HEK293 (cell line): ENCODE measurements around the gene SLC19A2.

Experiments
- CTCF ChIA-PET: fragments of 350-600 bp; formaldehyde crosslinking; extraction: SDS; loops from one replicate; lab custom pipeline; 2021; ENCODE audit warnings: antibody characterized with exemption; lab: Yijun Ruan, JAX
- POLR2A ChIA-PET: fragments of 300-600 bp; formaldehyde crosslinking; extraction: SDS; loops from one replicate; lab custom pipeline; 2020; ENCODE audit warnings: antibody characterized with exemption, inconsistent platforms; lab: Yijun Ruan, JAX
- H3K27ac ChIP-seq: fragments of 200-500 bp; sonication (Bioruptor generic); 2 replicates; pipeline ENCODE4 v1.5.1; 2014; ENCODE audit warnings: low read depth, low read length, control low read depth, inconsistent platforms; ENCODE audit errors: extremely low read depth
- H3K36me3 ChIP-seq, 2 experiments: fragments of 200-500 bp in 1 of 2; sonication (Bioruptor generic) in 1 of 2; 1 replicate in 1 of 2; 2 replicates in 1 of 2; pipeline ENCODE4 v1.5.1; 2014 to 2017; ENCODE audit warnings: inconsistent platforms in 2 of 2, low read length in 2 of 2; ENCODE audit not compliant: control insufficient read depth in 2 of 2, insufficient read depth in 1 of 2
- H3K4me1 ChIP-seq: fragments of 200-500 bp; sonication (Bioruptor generic); 2 replicates; pipeline ENCODE4 v1.5.1; 2014; ENCODE audit warnings: mild to moderate bottlenecking, low read length, inconsistent platforms; ENCODE audit not compliant: control insufficient read depth, insufficient read depth
- H3K4me3 ChIP-seq: 2 replicates; pipeline ENCODE4 v1.5.1; 2011; ENCODE audit warnings: low read depth, mild to moderate bottlenecking, control low read depth, low read length, moderate library complexity
- H3K9me3 ChIP-seq: fragments of 200-500 bp; sonication (Bioruptor generic); 2 replicates; pipeline ENCODE4 v1.5.1; 2014; ENCODE audit warnings: low read depth, low read length, inconsistent platforms; ENCODE audit not compliant: control insufficient read depth, insufficient read depth
- FEZF1 ChIP-seq: fragments of 450-650 bp; formaldehyde crosslinking; IDR thresholded peaks from 2 replicates; pipeline ENCODE4 v1.5.1; 2016; ENCODE audit warnings: missing biosample characterization, missing genetic modification characterization
- SCRT2 ChIP-seq: fragments of 450-650 bp; formaldehyde crosslinking; IDR thresholded peaks from 2 replicates; pipeline ENCODE4 v1.5.1; 2016; ENCODE audit warnings: missing biosample characterization, missing genetic modification characterization
- SP7 ChIP-seq: fragments of 450-650 bp; formaldehyde crosslinking; IDR thresholded peaks from 2 replicates; pipeline ENCODE4 v1.5.1; 2016; ENCODE audit warnings: missing biosample characterization, missing genetic modification characterization
- YY1 ChIP-seq: fragments of 450-650 bp; formaldehyde crosslinking; IDR thresholded peaks from 2 replicates; pipeline ENCODE4 v1.5.1; 2018; ENCODE audit warnings: missing biosample characterization, missing genetic modification characterization
- YY2 ChIP-seq: fragments of 450-650 bp; formaldehyde crosslinking; IDR thresholded peaks from 2 replicates; pipeline ENCODE4 v1.5.1; 2016; ENCODE audit warnings: missing biosample characterization, missing genetic modification characterization
- ZBTB1 ChIP-seq: fragments of 450-650 bp; formaldehyde crosslinking; IDR thresholded peaks from 2 replicates; pipeline ENCODE4 v1.5.1; 2016; ENCODE audit warnings: missing biosample characterization, missing genetic modification characterization
- ZBTB17 ChIP-seq: fragments of 450-650 bp; formaldehyde crosslinking; IDR thresholded peaks from 2 replicates; pipeline ENCODE4 v1.5.1; 2016; ENCODE audit warnings: missing biosample characterization, missing genetic modification characterization
- ZNF114 ChIP-seq: fragments of 450-650 bp; formaldehyde crosslinking; IDR thresholded peaks from 2 replicates; pipeline ENCODE4 v1.5.0; 2017; ENCODE audit warnings: missing biosample characterization, missing genetic modification characterization
- ZNF16 ChIP-seq: fragments of 450-650 bp; formaldehyde crosslinking; IDR thresholded peaks from 2 replicates; pipeline ENCODE4 v1.5.1; 2016; ENCODE audit warnings: low read depth, missing biosample characterization, missing genetic modification characterization
- ZNF169 ChIP-seq: fragments of 450-650 bp; formaldehyde crosslinking; IDR thresholded peaks from 2 replicates; pipeline ENCODE4 v1.5.1; 2016; ENCODE audit warnings: missing biosample characterization, missing genetic modification characterization
- ZNF19 ChIP-seq: fragments of 450-650 bp; formaldehyde crosslinking; IDR thresholded peaks from 2 replicates; pipeline ENCODE4; 2016; ENCODE audit warnings: missing biosample characterization, missing genetic modification characterization, low read depth
- ZNF214 ChIP-seq: fragments of 450-650 bp; formaldehyde crosslinking; IDR thresholded peaks from 2 replicates; pipeline ENCODE4 v1.5.1; 2017; ENCODE audit warnings: missing biosample characterization, mild to moderate bottlenecking, missing genetic modification characterization, borderline replicate concordance
- ZNF324 ChIP-seq: fragments of 450-650 bp; formaldehyde crosslinking; IDR thresholded peaks from 2 replicates; pipeline ENCODE4 v1.5.1; 2016; ENCODE audit warnings: missing biosample characterization, missing genetic modification characterization
- ZNF37A ChIP-seq: fragments of 450-650 bp; IDR thresholded peaks from 2 replicates; pipeline ENCODE4 v1.5.1; 2018; ENCODE audit warnings: missing biosample characterization, missing genetic modification characterization
- ZNF391 ChIP-seq: fragments of 450-650 bp; formaldehyde crosslinking; IDR thresholded peaks from 2 replicates; pipeline ENCODE4 v1.5.1; 2016; ENCODE audit warnings: low read depth, missing biosample characterization, missing genetic modification characterization, borderline replicate concordance
- ZNF416 ChIP-seq: fragments of 450-650 bp; formaldehyde crosslinking; IDR thresholded peaks from 2 replicates; pipeline ENCODE4 v1.5.1; 2016; ENCODE audit warnings: missing biosample characterization, missing genetic modification characterization
- ZNF426 ChIP-seq: fragments of 450-650 bp; formaldehyde crosslinking; IDR thresholded peaks from 2 replicates; pipeline ENCODE4 v1.5.1; 2017; ENCODE audit warnings: missing biosample characterization, missing genetic modification characterization, mild to moderate bottlenecking, inconsistent platforms, moderate library complexity
- ZNF473 ChIP-seq: fragments of 450-650 bp; formaldehyde crosslinking; IDR thresholded peaks from 2 replicates; pipeline ENCODE4 v1.5.1; 2017; ENCODE audit warnings: missing biosample characterization, missing genetic modification characterization
- ZNF48 ChIP-seq: fragments of 450-650 bp; formaldehyde crosslinking; IDR thresholded peaks from 2 replicates; pipeline ENCODE4 v1.5.1; 2016; ENCODE audit warnings: missing biosample characterization, missing genetic modification characterization
- ZNF514 ChIP-seq: fragments of 450-650 bp; formaldehyde crosslinking; IDR thresholded peaks from 2 replicates; pipeline ENCODE4 v1.5.1; 2016; ENCODE audit warnings: missing biosample characterization, missing genetic modification characterization
- ZNF530 ChIP-seq: fragments of 450-650 bp; formaldehyde crosslinking; IDR thresholded peaks from 2 replicates; pipeline ENCODE4 v1.5.1; 2016; ENCODE audit warnings: low read depth, missing biosample characterization, missing genetic modification characterization
- ZNF629 ChIP-seq: fragments of 450-650 bp; formaldehyde crosslinking; IDR thresholded peaks from 2 replicates; pipeline ENCODE4 v1.5.1; 2017; ENCODE audit warnings: missing biosample characterization, missing genetic modification characterization
- ZNF677 ChIP-seq: fragments of 450-650 bp; IDR thresholded peaks from 2 replicates; pipeline ENCODE4 v1.5.0; 2018; ENCODE audit warnings: missing biosample characterization, mild to moderate bottlenecking, missing genetic modification characterization, moderate library complexity
- ZNF777 ChIP-seq: fragments of 450-650 bp; formaldehyde crosslinking; IDR thresholded peaks from 2 replicates; pipeline ENCODE4 v1.5.1; 2017; ENCODE audit warnings: missing biosample characterization, missing genetic modification characterization, borderline replicate concordance
- ZXDB ChIP-seq: fragments of 450-650 bp; formaldehyde crosslinking; IDR thresholded peaks from 2 replicates; pipeline ENCODE4 v1.5.1; 2016; ENCODE audit warnings: missing biosample characterization, missing genetic modification characterization
- TF ChIP-seq, protein P1 (sequence below): fragments of 450-650 bp; formaldehyde crosslinking; IDR thresholded peaks from 2 replicates; pipeline ENCODE4 v1.5.1; 2016; ENCODE audit warnings: missing biosample characterization, missing genetic modification characterization
- TF ChIP-seq, protein P2 (sequence below): fragments of 450-650 bp; formaldehyde crosslinking; IDR thresholded peaks from 2 replicates; pipeline ENCODE4 v1.5.1; 2016; ENCODE audit warnings: missing biosample characterization, missing genetic modification characterization, borderline replicate concordance
- TF ChIP-seq, protein P3 (sequence below): fragments of 450-650 bp; formaldehyde crosslinking; IDR thresholded peaks from 2 replicates; pipeline ENCODE4 v1.5.1; 2016; ENCODE audit warnings: missing biosample characterization, missing genetic modification characterization

Gene SLC19A2

DNA sequence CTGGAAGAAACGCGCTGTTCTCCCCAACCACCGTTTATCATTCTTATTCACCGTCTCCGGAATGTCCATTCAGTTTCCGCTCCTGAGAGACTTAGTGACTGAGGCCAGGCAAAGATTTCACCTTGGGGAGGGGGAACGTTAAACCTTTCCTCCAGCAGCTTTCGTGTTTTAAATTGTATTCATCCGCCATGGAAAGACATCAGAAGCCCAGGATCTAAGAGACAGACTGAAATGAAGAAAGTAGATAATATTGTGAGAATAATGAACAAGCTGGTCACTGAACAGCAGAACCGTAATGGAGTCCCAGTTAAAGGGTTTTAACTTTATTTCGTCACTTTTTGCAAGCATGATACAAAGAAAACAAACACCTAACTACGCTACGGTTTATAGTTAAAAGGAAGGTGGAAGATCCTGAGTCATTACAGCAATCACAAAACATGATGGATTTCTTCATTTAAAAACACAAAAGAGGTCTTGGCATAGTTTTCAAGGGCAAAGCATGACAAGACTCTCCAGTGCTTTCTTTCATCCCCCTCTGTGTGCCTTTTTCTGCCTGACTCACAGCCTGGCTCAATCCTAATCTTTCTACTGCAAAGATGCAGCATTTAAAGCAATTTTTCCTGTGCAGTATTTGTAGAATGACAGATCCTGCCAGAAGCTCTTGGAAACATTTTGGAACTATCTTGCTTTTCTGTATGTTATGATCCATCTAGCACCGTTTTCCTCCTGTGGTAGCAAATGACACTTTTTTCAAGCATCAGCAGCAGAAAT lies 722 bp upstream of the SLC19A2 start:
- peak overlapping the region; percentile 76 for H3K27ac ChIP-seq
- peak overlapping the region; percentile 98 for H3K4me3 ChIP-seq
- H3K9me3 ChIP-seq: no peaks in the 10 kb centered on the region
- CTCF ChIA-PET: interaction anchor here (1.0 to 1.8 kb wide), 2 partner anchors 10 to 61 kb away, joined by 4 to 8 read pairs; no protein-coding TSS in a partner anchor
- peaks cover 12% of the 10 kb centered on the region for H3K4me1 ChIP-seq
- POLR2A ChIA-PET: interaction anchor here (0.5 to 1.6 kb wide), 10 partner anchors 10 to 380 kb away, joined by 3 to 11 read pairs (median 3); partner anchors contain the start of genes ATP1B1, BLZF1, CCDC181 and METTL18
- H3K36me3 ChIP-seq: no peaks in the 10 kb centered on the region
- TF ChIP-seq ZNF48 (tag by site-specific recombination): no peak
- TF ChIP-seq ZNF473 (tag by site-specific recombination): no peak
- TF ChIP-seq SP7 (tag by site-specific recombination): no peak; the same call in 1 of the 2 replicates
- TF ChIP-seq ZNF114: no peak
- TF ChIP-seq, protein P1, sequence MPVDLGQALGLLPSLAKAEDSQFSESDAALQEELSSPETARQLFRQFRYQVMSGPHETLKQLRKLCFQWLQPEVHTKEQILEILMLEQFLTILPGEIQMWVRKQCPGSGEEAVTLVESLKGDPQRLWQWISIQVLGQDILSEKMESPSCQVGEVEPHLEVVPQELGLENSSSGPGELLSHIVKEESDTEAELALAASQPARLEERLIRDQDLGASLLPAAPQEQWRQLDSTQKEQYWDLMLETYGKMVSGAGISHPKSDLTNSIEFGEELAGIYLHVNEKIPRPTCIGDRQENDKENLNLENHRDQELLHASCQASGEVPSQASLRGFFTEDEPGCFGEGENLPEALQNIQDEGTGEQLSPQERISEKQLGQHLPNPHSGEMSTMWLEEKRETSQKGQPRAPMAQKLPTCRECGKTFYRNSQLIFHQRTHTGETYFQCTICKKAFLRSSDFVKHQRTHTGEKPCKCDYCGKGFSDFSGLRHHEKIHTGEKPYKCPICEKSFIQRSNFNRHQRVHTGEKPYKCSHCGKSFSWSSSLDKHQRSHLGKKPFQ (tag by site-specific recombination): no peak
- TF ChIP-seq ZNF169 (tag by site-specific recombination): no peak
- peak; percentile 28; the same call in 1 of the 2 replicates for TF ChIP-seq ZXDB
- 0 out of 2 replicates have a peak, but pooled peaks have one; percentile 35 for TF ChIP-seq SCRT2 (tag by site-specific recombination)
- TF ChIP-seq ZNF391 (tag by site-specific recombination): peak; percentile 63; the same call in 1 of the 2 replicates
- peak; percentile 81 for TF ChIP-seq ZBTB17 (tag by site-specific recombination)
- TF ChIP-seq ZNF677 (tag by site-specific recombination): no peak
- no peak for TF ChIP-seq ZNF426
- no peak for TF ChIP-seq ZNF16 (tag by site-specific recombination)
- peak; percentile 51 for TF ChIP-seq FEZF1 (tag by site-specific recombination)
- TF ChIP-seq ZNF214 (tag by site-specific recombination): no peak
- no peak for TF ChIP-seq ZNF530 (tag by site-specific recombination)
- no peak for TF ChIP-seq ZNF416 (tag by site-specific recombination)
- TF ChIP-seq, protein P2, sequence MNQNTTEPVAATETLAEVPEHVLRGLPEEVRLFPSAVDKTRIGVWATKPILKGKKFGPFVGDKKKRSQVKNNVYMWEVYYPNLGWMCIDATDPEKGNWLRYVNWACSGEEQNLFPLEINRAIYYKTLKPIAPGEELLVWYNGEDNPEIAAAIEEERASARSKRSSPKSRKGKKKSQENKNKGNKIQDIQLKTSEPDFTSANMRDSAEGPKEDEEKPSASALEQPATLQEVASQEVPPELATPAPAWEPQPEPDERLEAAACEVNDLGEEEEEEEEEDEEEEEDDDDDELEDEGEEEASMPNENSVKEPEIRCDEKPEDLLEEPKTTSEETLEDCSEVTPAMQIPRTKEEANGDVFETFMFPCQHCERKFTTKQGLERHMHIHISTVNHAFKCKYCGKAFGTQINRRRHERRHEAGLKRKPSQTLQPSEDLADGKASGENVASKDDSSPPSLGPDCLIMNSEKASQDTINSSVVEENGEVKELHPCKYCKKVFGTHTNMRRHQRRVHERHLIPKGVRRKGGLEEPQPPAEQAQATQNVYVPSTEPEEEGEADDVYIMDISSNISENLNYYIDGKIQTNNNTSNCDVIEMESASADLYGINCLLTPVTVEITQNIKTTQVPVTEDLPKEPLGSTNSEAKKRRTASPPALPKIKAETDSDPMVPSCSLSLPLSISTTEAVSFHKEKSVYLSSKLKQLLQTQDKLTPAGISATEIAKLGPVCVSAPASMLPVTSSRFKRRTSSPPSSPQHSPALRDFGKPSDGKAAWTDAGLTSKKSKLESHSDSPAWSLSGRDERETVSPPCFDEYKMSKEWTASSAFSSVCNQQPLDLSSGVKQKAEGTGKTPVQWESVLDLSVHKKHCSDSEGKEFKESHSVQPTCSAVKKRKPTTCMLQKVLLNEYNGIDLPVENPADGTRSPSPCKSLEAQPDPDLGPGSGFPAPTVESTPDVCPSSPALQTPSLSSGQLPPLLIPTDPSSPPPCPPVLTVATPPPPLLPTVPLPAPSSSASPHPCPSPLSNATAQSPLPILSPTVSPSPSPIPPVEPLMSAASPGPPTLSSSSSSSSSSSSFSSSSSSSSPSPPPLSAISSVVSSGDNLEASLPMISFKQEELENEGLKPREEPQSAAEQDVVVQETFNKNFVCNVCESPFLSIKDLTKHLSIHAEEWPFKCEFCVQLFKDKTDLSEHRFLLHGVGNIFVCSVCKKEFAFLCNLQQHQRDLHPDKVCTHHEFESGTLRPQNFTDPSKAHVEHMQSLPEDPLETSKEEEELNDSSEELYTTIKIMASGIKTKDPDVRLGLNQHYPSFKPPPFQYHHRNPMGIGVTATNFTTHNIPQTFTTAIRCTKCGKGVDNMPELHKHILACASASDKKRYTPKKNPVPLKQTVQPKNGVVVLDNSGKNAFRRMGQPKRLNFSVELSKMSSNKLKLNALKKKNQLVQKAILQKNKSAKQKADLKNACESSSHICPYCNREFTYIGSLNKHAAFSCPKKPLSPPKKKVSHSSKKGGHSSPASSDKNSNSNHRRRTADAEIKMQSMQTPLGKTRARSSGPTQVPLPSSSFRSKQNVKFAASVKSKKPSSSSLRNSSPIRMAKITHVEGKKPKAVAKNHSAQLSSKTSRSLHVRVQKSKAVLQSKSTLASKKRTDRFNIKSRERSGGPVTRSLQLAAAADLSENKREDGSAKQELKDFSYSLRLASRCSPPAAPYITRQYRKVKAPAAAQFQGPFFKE (tag by site-specific recombination): no peak
- no peak for TF ChIP-seq ZNF514 (tag by site-specific recombination)
- no peak for TF ChIP-seq YY2
- no peak for TF ChIP-seq ZNF324 (tag by site-specific recombination)
- TF ChIP-seq ZNF19: no peak
- TF ChIP-seq ZBTB1 (tag by site-specific recombination): no peak
- no peak for TF ChIP-seq YY1 (tag by site-specific recombination)
- TF ChIP-seq, protein P3, sequence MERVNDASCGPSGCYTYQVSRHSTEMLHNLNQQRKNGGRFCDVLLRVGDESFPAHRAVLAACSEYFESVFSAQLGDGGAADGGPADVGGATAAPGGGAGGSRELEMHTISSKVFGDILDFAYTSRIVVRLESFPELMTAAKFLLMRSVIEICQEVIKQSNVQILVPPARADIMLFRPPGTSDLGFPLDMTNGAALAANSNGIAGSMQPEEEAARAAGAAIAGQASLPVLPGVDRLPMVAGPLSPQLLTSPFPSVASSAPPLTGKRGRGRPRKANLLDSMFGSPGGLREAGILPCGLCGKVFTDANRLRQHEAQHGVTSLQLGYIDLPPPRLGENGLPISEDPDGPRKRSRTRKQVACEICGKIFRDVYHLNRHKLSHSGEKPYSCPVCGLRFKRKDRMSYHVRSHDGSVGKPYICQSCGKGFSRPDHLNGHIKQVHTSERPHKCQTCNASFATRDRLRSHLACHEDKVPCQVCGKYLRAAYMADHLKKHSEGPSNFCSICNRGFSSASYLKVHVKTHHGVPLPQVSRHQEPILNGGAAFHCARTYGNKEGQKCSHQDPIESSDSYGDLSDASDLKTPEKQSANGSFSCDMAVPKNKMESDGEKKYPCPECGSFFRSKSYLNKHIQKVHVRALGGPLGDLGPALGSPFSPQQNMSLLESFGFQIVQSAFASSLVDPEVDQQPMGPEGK (tag by site-specific recombination): no peak; the same call in 1 of the 2 replicates
- no peak for TF ChIP-seq ZNF37A (tag by site-specific recombination)
- peak; percentile 22; the same call in 1 of the 2 replicates for TF ChIP-seq ZNF777 (tag by site-specific recombination)
- peak; percentile 80 for TF ChIP-seq ZNF629 (tag by site-specific recombination)
